UCSD-AML1 (cell line): Measurements from ENCODE around the gene RGPD3.

ENCODE experiments used
- DNase-seq: peaks from one replicate; lab custom pipeline; 2025; ENCODE audit not compliant: unreplicated experiment; lab: John Stamatoyannopoulos, UW

RGPD3 gene

GRCh38 chr2:106343274-106343673 lies 124.9 kb downstream of the RGPD3 start:
- no peak for DNase-seq

- no peak for DNase-seq
Observed at GRCh38 chr2:106342831-106343251, 125.4 kb downstream of the RGPD3 start.

- DNase-seq: no peak
Observed at GRCh38 chr2:106341666-106342065, 126.5 kb downstream of the RGPD3 start.
